GM19397 (cell line): ENCODE data around the gene CD37.
"Not testable (repeated sequence)": the region's sequence is repeated elsewhere in the genome, so short reads cannot be mapped to it uniquely, and the experiment has no call there.

Experiments
- ATAC-seq: cut with Tn5 transposase; IDR thresholded peaks from one replicate; pipeline ENCODE4 v1.9.1; 2021; ENCODE audit warnings: mild to moderate bottlenecking, moderate library complexity; ENCODE audit not compliant: unreplicated experiment

Gene CD37

GRCh38 chr19:49328741-49329140, 6.5 kb upstream of the CD37 start:
- ATAC-seq, result no peak

GRCh38 chr19:49331187-49331586, 4.0 kb upstream of the CD37 start:
- ATAC-seq, result not testable (repeated sequence)

GRCh38 chr19:49331616-49332055, 3.6 kb upstream of the CD37 start:
- ATAC-seq, result peak; percentile 43

GRCh38 chr19:49332691-49333417, 2.4 kb upstream of the CD37 start:
- ATAC-seq, result not testable (repeated sequence)

- ATAC-seq, result no peak
Measured at GRCh38 chr19:49333418-49333805, 1.8 kb upstream of the CD37 start.

GRCh38 chr19:49333811-49334288, 1.4 kb upstream of the CD37 start:
- ATAC-seq, result peak; percentile 48

GRCh38 chr19:49335784-49336481, 727 bp downstream of the CD37 start:
- no peak for ATAC-seq

- no peak for ATAC-seq
Measured at GRCh38 chr19:49336482-49337266, 1.5 kb downstream of the CD37 start.

- no peak for ATAC-seq
Measured at GRCh38 chr19:49337267-49338022, 2.2 kb downstream of the CD37 start.

GRCh38 chr19:49338023-49338677, 2.9 kb downstream of the CD37 start:
- ATAC-seq, result no peak

- ATAC-seq, result no peak
Measured at GRCh38 chr19:49338691-49339300, 3.6 kb downstream of the CD37 start.

GRCh38 chr19:49339301-49340068, 4.3 kb downstream of the CD37 start:
- no peak for ATAC-seq

GRCh38 chr19:49340069-49340864, 5.1 kb downstream of the CD37 start:
- ATAC-seq, result peak; percentile 77

GRCh38 chr19:49340865-49341718, 5.9 kb downstream of the CD37 start:
- no peak for ATAC-seq

- ATAC-seq, result no peak
Measured at GRCh38 chr19:49342291-49342721, 7.1 kb downstream of the CD37 start.

GRCh38 chr19:49343123-49343522, 7.9 kb downstream of the CD37 start:
- ATAC-seq, result no peak
